Measurements from ENCODE around the gene HCAR1. TPM values are rescaled to one million over a fixed set of nuclear protein-coding genes. Genes with fewer than 3 reads are reported as not detected.
"Not testable (repeated sequence)": the region's sequence is repeated elsewhere in the genome, so short reads cannot be mapped to it uniquely, and the experiment has no call there.

HCAR1 gene
- polyA plus RNA-seq, 4 donors, result 2.0 to 3.6 (median 2.6) TPM

- not testable (repeated sequence) for DNase-seq (ENCODE audit: low read depth in 4 of 4, low spot score in 2 of 4)
These were observed 49.7 kb downstream of the HCAR1 start for GRCh38 chr12:122680989-122681388.

GRCh38 chr12:122676781-122677180 is 53.9 kb downstream of the HCAR1 start:
- not testable (repeated sequence) for DNase-seq (ENCODE audit: low read depth in 4 of 4, low spot score in 2 of 4)

Other genes starting within 250 kb of the HCAR1 start
- gene ZCCHC8, start 229.9 kb downstream of the HCAR1 start, polyA plus RNA-seq (ENCODE audit: insufficient read length in 4 of 4), result 10 to 100 TPM; 32.6 to 55.9 (median 42.6) TPM
- gene RSRC2, start 203.9 kb downstream of the HCAR1 start, polyA plus RNA-seq (ENCODE audit: insufficient read length in 4 of 4), result 100 to 1,000 TPM; 161 to 249 (median 206) TPM
- 10 to 100 TPM; 28.1 to 56.4 (median 43.1) TPM for gene KNTC1, start 203.6 kb downstream of the HCAR1 start, polyA plus RNA-seq (ENCODE audit: insufficient read length in 4 of 4)
- under 1 TPM; 0.27 to 0.59 (median 0.49) TPM for gene HCAR2, start 27.5 kb downstream of the HCAR1 start, polyA plus RNA-seq (ENCODE audit: insufficient read length in 4 of 4)
- gene HCAR3, start 14.0 kb downstream of the HCAR1 start, polyA plus RNA-seq (ENCODE audit: insufficient read length in 4 of 4), result under 1 TPM; 0.14 to 0.56 (median 0.34) TPM
- gene DENR, start 22.0 kb upstream of the HCAR1 start, polyA plus RNA-seq (ENCODE audit: insufficient read length in 4 of 4), result 100 to 1,000 TPM in 1 of 4 donors, 10 to 100 TPM in 3; 85.1 to 111 (median 92.8) TPM
- gene CCDC62, start 43.7 kb upstream of the HCAR1 start, polyA plus RNA-seq (ENCODE audit: insufficient read length in 4 of 4), result under 1 TPM; 0.41 to 0.49 (median 0.46) TPM
- 100 to 1,000 TPM in 1 of 4 donors, 10 to 100 TPM in 3; 56.4 to 110 (median 83.4) TPM for gene HIP1R, start 104.6 kb upstream of the HCAR1 start, polyA plus RNA-seq (ENCODE audit: insufficient read length in 4 of 4)
- gene VPS37B, start 165.3 kb upstream of the HCAR1 start, polyA plus RNA-seq (ENCODE audit: insufficient read length in 4 of 4), result 10 to 100 TPM; 22.4 to 27.7 (median 26.4) TPM
- gene ABCB9, start 235.6 kb upstream of the HCAR1 start, polyA plus RNA-seq (ENCODE audit: insufficient read length in 4 of 4), result 1 to 10 TPM; 4.8 to 9.4 (median 7.5) TPM
- 10 to 100 TPM; 12.9 to 22.5 (median 18.4) TPM for gene OGFOD2, start 244.4 kb upstream of the HCAR1 start, polyA plus RNA-seq (ENCODE audit: insufficient read length in 4 of 4)
- 100 to 1,000 TPM; 166 to 237 (median 192) TPM for gene ARL6IP4, start 249.8 kb upstream of the HCAR1 start, polyA plus RNA-seq (ENCODE audit: insufficient read length in 4 of 4)

All from left renal cortex interstitium (tissue), 4 donors.